K562 (cell line): ENCODE results near the gene CXCL17.

Experiments used
- JUNB ChIP-seq: fragments of 450-650 bp; formaldehyde crosslinking; conservative IDR thresholded peaks from 2 replicates; pipeline ENCODE4 v1.4.0; 2020; ENCODE audit warnings: mild to moderate bottlenecking
- MYBL2 ChIP-seq, 2 experiments: fragments of 450-650 bp in 1 of 2; sonication (generic) in 1 of 2; formaldehyde crosslinking in 1 of 2; IDR thresholded peaks; 2 replicates each; pipeline versions ENCODE4 v1.6.1 to v1.8.1; 2017 to 2022; ENCODE audit warnings: borderline replicate concordance in 1 of 2, inconsistent platforms in 1 of 2, low read depth in 1 of 2, mild to moderate bottlenecking in 1 of 2, missing genetic modification reagents in 1 of 2, moderate library complexity in 1 of 2
- XRCC5 ChIP-seq: fragments of 200-400 bp; formaldehyde crosslinking; IDR thresholded peaks from 2 replicates; pipeline ENCODE4 v1.6.1; 2017; ENCODE audit warnings: low read depth, mild to moderate bottlenecking, low read length
- TF ChIP-seq, protein P1 (sequence below), 3 experiments: IDR thresholded peaks in 2 of 3; conservative IDR thresholded peaks in 1 of 3; 2 replicates each; pipeline ENCODE4 v1.5.1; 2011 to 2012; ENCODE audit warnings: low read length in 3 of 3, mild to moderate bottlenecking in 3 of 3, control low read depth in 2 of 3, improper control_type of control experiment in 1 of 3, inconsistent platforms in 1 of 3, low read depth in 1 of 3, mixed read lengths in 1 of 3, moderate library complexity in 1 of 3; ENCODE audit not compliant: insufficient read depth in 2 of 3

DNA sequence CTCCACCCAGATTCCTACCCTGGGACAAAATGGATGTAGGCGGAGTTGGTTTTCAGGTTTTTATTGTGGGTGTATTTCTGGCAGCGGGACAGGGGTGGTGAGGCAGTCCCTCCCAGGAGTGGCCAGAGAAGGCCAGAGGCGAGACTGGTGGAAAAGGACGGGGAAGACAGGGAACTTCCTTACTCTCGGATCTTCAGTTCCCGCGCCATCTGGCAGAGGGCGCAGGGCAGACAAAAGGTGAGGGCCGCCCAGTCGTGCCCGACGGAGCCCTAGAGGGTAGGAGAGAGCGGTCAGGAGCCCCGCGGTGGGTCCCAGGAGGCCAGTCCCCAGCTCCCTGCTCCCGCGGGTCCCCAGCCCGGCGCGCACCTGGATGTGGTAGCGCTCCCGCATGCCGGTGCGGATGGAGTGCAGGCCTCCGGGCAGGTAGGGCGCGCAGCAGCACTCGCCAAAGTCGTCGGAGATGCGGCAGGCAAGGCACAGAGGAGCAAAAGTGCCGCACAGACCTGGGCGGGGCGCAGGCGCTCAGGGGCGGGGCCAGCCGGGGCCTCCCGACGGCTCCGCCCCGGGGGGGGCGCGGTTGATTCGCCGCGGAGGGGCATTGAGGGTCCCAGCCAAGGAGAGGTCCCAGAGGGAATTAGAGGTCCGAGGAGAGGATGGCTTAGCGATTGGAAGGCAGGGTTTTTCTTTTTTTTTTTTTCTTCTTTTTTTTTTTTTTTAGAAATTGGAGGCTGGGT is 55.6 kb downstream of the CXCL17 start:
- TF ChIP-seq JUNB (no peak), XRCC5 (no peak), MYBL2 (IDR thresholded peaks at IDR 0.05; ENCODE audit: low read depth) (no peak), MYBL2 (CRISPR knock-in tag; IDR thresholded peaks at IDR 0.05; ENCODE audit: borderline replicate concordance) (no peak)
- TF ChIP-seq, protein P1, sequence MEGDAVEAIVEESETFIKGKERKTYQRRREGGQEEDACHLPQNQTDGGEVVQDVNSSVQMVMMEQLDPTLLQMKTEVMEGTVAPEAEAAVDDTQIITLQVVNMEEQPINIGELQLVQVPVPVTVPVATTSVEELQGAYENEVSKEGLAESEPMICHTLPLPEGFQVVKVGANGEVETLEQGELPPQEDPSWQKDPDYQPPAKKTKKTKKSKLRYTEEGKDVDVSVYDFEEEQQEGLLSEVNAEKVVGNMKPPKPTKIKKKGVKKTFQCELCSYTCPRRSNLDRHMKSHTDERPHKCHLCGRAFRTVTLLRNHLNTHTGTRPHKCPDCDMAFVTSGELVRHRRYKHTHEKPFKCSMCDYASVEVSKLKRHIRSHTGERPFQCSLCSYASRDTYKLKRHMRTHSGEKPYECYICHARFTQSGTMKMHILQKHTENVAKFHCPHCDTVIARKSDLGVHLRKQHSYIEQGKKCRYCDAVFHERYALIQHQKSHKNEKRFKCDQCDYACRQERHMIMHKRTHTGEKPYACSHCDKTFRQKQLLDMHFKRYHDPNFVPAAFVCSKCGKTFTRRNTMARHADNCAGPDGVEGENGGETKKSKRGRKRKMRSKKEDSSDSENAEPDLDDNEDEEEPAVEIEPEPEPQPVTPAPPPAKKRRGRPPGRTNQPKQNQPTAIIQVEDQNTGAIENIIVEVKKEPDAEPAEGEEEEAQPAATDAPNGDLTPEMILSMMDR (IDR thresholded peaks at IDR 0.05 in 2 of 3, conservative IDR thresholded peaks at IDR 0.05 in 1 of 3; ENCODE audit: insufficient read depth in 2 of 3, low read depth in 1 of 3, low read length in 3 of 3) = peak; percentile 56 to 60 (median 57)
